NB4 (cell line): ENCODE data around the gene KRT7.

Experiments used
- CTCF ChIP-seq: IDR thresholded peaks from one replicate; pipeline ENCODE4 v1.5.1; 2012; ENCODE audit warnings: low read depth, low read length
- MYC ChIP-seq: IDR thresholded peaks from 2 replicates; pipeline ENCODE4 v1.6.1; 2011; ENCODE audit warnings: low read depth, low read length
- POLR2A ChIP-seq: IDR thresholded peaks from 2 replicates; pipeline ENCODE4 v1.6.1; 2011; ENCODE audit warnings: mild to moderate bottlenecking; ENCODE audit not compliant: insufficient read length; ENCODE audit errors: extremely low read depth

- TF ChIP-seq CTCF, result no peak
- TF ChIP-seq POLR2A, result no peak
- TF ChIP-seq MYC, result no peak
Measured at GRCh38 chr12:52280796-52281560, 47.9 kb downstream of the KRT7 start.
